G401 (cell line): Measurements from ENCODE around the gene C1orf159. TPM values are rescaled to one million over a fixed set of nuclear protein-coding genes. Genes with fewer than 3 reads are reported as not detected.
"Not testable (repeated sequence)": the region's sequence is repeated elsewhere in the genome, so short reads cannot be mapped to it uniquely, and the experiment has no call there.

Experiments
- DNase-seq: peaks from one replicate; pipeline ENCODE4 v3.0.0-alpha.2; 2015; ENCODE audit warnings: low spot score
- in situ Hi-C: cut with HindIII; loops from 2 replicates; pipeline ENCODE4 v1.10.0; 2016; ENCODE audit warnings: low sequenced_read_pairs, mixed read lengths
- total RNA-seq: library from RNA; depleted of rRNA; stranded (reverse); fragments of >200 nt; shearing (Covaris generic); gene quantifications from 2 replicates; pipeline ENCODE4 v1.2.3, GENCODE V29; 2014

Gene C1orf159
- total RNA-seq, 1 experiment from 2014 or later: 17.1 TPM

GRCh38 chr1:1061682-1062345, 54.1 kb downstream of the C1orf159 start:
- DNase-seq: no peak
- in situ Hi-C loops: no loop called here

GRCh38 chr1:1060281-1061000, 55.4 kb downstream of the C1orf159 start:
- in situ Hi-C loops: no loop called here
- DNase-seq: no peak

GRCh38 chr1:1059494-1060280, 56.2 kb downstream of the C1orf159 start:
- peak; percentile 37 for DNase-seq
- in situ Hi-C loops: no loop called here

GRCh38 chr1:1058921-1059493, 56.9 kb downstream of the C1orf159 start:
- no peak for DNase-seq
- in situ Hi-C loops: no loop called here

GRCh38 chr1:1058088-1058905, 57.6 kb downstream of the C1orf159 start:
- DNase-seq: no peak
- in situ Hi-C loops: no loop called here

- in situ Hi-C loops, DNase-seq: not testable (repeated sequence)
Measured at GRCh38 chr1:1057769-1058087, 58.2 kb downstream of the C1orf159 start.

GRCh38 chr1:1055841-1056736, 59.8 kb downstream of the C1orf159 start:
- in situ Hi-C loops: no loop called here
- DNase-seq: no peak

- DNase-seq: no peak
- in situ Hi-C loops: no loop called here
Measured at GRCh38 chr1:1054971-1055370, 60.9 kb downstream of the C1orf159 start.

GRCh38 chr1:1054099-1054700, 61.7 kb downstream of the C1orf159 start:
- DNase-seq: no peak
- in situ Hi-C loops: no loop called here

- in situ Hi-C loops: no loop called here
- no peak for DNase-seq
Measured at GRCh38 chr1:1053682-1054081, 62.2 kb downstream of the C1orf159 start.

GRCh38 chr1:1053022-1053421, 62.9 kb downstream of the C1orf159 start:
- in situ Hi-C loops: no loop called here
- no peak for DNase-seq

- no peak for DNase-seq
- in situ Hi-C loops: no loop called here
Measured at GRCh38 chr1:1052003-1052840, 63.7 kb downstream of the C1orf159 start.

- no peak for DNase-seq
- in situ Hi-C loops: no loop called here
Measured at GRCh38 chr1:1051127-1051810, 64.6 kb downstream of the C1orf159 start.

- in situ Hi-C loops: no loop called here
- no peak for DNase-seq
Measured at GRCh38 chr1:1050577-1051052, 65.3 kb downstream of the C1orf159 start.

GRCh38 chr1:1049318-1050165, 66.3 kb downstream of the C1orf159 start:
- DNase-seq: no peak
- in situ Hi-C loops: no loop called here
